Skeletal muscle tissue (tissue), 4 donors: Measurements from ENCODE around the gene KLHL18. TPM values are rescaled to one million over a fixed set of nuclear protein-coding genes. Genes with fewer than 3 reads are reported as not detected.
"Not testable (repeated sequence)": the region's sequence is repeated elsewhere in the genome, so short reads cannot be mapped to it uniquely, and the experiment has no call there.

Experiments used
- H3K27ac ChIP-seq: one replicate; pipeline ENCODE4 v1.7.0; 2013; ENCODE audit warnings: mild to moderate bottlenecking, low read depth, low read length, inconsistent platforms
- H3K27me3 ChIP-seq, 3 donors: one replicate each; pipeline ENCODE4 v1.7.0; 2013; ENCODE audit warnings: low read length in 3 of 3; ENCODE audit not compliant: control insufficient read depth in 3 of 3, insufficient read depth in 3 of 3
- H3K36me3 ChIP-seq, 3 donors: one replicate each; pipeline ENCODE4 v1.7.0; 2013; ENCODE audit warnings: low read length in 3 of 3; ENCODE audit not compliant: control insufficient read depth in 3 of 3, insufficient read depth in 3 of 3
- H3K4me1 ChIP-seq, 3 donors: one replicate each; pipeline ENCODE4 v1.7.0; 2013; ENCODE audit warnings: low read length in 3 of 3, mild to moderate bottlenecking in 3 of 3; ENCODE audit not compliant: control insufficient read depth in 3 of 3, insufficient read depth in 3 of 3
- H3K4me3 ChIP-seq, 3 donors: one replicate each; pipeline ENCODE4 v1.7.0; 2013; ENCODE audit warnings: low read length in 3 of 3
- H3K9ac ChIP-seq, 3 donors: one replicate each; pipeline ENCODE4 v1.7.0; 2013; ENCODE audit warnings: low read length in 3 of 3, mild to moderate bottlenecking in 3 of 3, moderate library complexity in 2 of 3, low read depth in 1 of 3
- H3K9me3 ChIP-seq, 3 donors: one replicate each; pipeline ENCODE4 v1.7.0; 2013; ENCODE audit warnings: low read length in 3 of 3; ENCODE audit not compliant: control insufficient read depth in 3 of 3
- total RNA-seq: library from RNA; depleted of rRNA; stranded (reverse); fragments of >200 nt; gene quantifications from one replicate; pipeline ENCODE4 v1.2.3, GENCODE V29; 2014
- donor health status: Osteomylitis.

The KLHL18 gene
- total RNA-seq, 1 donor from 2014 or later: 11.5 TPM

DNA sequence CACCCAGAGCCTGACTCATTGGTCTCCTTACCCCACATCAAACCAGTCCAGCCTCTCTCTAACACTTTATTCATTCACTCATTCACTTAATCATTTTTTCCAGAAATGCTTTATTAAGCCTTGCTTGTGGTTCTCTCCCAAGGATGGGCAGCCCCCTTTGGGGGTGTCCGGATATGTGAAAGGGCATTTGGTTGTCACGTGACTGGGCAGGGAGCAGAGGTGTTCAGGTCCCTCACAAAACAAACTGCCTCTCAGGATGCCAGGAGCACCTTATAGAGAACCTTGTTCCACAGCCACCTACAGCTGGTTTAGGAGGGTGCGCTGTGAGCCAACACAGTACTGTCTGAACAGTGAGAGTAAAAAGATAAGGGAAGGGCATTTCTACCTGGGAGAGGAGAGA lies 72.3 kb downstream of the KLHL18 start:
- Histone ChIP-seq H3K4me1 (no peaks in the 10 kb centered on the region), H3K4me3 (no peak overlapping the region), H3K27me3 (no peaks in the 10 kb centered on the region), H3K9ac (no peak overlapping the region), H3K9me3 (peaks cover 0 to 4% (median 3%) of the 10 kb centered on the region in 3 donors), H3K27ac (no peak overlapping the region), H3K36me3 (no peaks in the 10 kb centered on the region)

GRCh38 chr3:47356201-47356600 lies 73.5 kb downstream of the KLHL18 start:
- Histone ChIP-seq H3K27ac (no peak overlapping the region), H3K4me3 (no peak overlapping the region), H3K9ac (no peak overlapping the region), H3K36me3 (no peaks in the 10 kb centered on the region), H3K9me3 (peaks cover 0 to 4% (median 3%) of the 10 kb centered on the region in 3 donors), H3K4me1 (no peaks in the 10 kb centered on the region), H3K27me3 (no peaks in the 10 kb centered on the region)

- no peak overlapping the region for H3K27ac ChIP-seq
- no peak overlapping the region for H3K9ac ChIP-seq
- no peak overlapping the region for H3K4me3 ChIP-seq
- H3K27me3 ChIP-seq: no peaks in the 10 kb centered on the region
- peaks cover 0 to 4% (median 3%) of the 10 kb centered on the region in 3 donors for H3K9me3 ChIP-seq
- H3K4me1 ChIP-seq: no peaks in the 10 kb centered on the region
- H3K36me3 ChIP-seq: no peaks in the 10 kb centered on the region
Measured at GRCh38 chr3:47359323-47359722, 76.6 kb downstream of the KLHL18 start.

DNA sequence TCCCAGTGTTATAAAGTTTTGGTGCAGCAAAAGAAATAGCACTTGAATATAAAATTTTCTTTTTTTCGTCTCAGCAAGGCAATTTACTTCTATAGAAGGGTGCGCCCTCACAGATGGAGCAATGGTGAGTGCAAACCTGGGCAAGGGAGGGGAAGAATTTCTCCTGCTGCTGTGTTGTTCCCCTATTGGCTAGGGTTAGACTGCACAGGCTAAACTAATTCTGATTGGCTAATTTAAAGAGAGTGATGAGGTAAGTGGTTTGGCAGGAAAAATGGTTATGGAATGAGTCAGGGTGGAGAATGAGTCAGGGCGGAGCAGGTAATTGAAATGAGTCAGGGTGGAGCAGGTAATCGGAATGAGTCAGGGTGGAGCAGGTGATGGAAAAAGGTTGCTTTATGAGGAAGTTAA lies 77.4 kb downstream of the KLHL18 start:
- H3K27me3 ChIP-seq, H3K9me3 ChIP-seq, H3K4me3 ChIP-seq, H3K27ac ChIP-seq, H3K4me1 ChIP-seq, H3K36me3 ChIP-seq, H3K9ac ChIP-seq: not testable (repeated sequence)

DNA sequence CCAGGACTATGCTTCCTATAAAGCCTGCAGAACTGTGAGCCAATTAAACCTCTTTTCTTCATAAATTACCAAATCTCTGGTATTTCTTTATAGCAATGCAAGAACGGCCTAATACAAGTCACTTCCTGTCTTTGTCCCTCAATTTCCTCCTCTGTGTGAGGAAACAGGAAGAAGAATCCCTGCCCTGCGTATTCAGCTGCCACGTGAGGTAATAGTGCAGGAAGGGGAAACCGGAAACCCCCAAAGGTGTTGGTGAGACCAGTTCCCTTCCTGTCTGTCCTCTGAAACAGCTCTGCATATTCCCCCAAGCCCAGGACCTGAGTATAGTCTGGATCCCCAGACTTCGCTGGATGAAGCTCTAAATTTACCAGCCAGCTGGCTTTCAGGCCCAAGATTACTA lies 80.0 kb downstream of the KLHL18 start:
- Histone ChIP-seq H3K9me3 (peaks cover 0 to 4% (median 3%) of the 10 kb centered on the region in 3 donors), H3K4me3 (no peak overlapping the region), H3K36me3 (no peaks in the 10 kb centered on the region), H3K27me3 (no peaks in the 10 kb centered on the region), H3K9ac (no peak overlapping the region), H3K4me1 (peaks cover 0 to 7% (median 0%) of the 10 kb centered on the region in 3 donors), H3K27ac (no peak overlapping the region)

DNA sequence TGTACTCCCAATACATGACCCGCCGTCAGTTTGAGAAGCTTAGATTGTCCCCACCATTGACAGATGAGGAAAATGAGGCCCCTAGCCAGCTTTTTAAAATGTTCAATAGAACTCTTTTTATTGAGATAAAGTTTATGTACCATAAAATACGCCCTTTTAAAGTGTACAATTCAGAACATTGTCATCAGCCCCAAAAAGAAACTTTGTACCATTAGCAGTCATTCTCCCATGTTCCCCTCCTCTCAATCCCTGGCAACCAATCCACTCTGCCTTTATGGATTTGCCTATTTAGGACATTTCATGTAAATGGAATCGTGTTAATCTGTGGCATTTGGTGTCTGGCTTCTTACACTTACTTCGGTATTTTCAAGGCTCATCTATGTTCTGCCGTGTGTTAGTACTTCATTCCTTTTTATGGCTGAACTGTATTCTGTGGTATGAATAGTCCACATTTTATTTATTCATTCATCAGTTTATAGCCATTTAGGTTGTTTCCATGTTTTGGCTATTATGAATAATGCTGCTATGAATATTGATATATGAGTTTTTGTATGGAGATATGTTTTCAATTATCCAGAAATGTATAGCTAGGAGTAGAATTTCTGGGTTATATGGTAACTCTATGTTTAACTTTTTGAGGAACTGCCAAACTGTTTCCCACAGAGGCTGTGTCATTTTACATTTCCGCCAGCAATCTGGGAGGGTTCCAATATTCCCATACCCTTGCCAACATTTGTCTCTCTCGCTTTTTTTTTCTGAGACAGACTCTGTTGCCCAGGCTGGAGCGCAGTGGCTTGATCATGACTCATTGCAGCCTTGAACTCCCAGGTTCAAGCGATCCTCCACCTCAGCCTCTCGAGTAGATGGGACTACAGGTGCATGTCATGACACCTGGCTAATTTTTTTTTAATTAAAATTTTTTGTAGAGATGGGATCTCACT lies 82.7 kb downstream of the KLHL18 start:
- Histone ChIP-seq H3K27me3 (no peaks in the 10 kb centered on the region), H3K9ac (no peak overlapping the region), H3K9me3 (no peaks in the 10 kb centered on the region), H3K4me3 (no peak overlapping the region), H3K36me3 (no peaks in the 10 kb centered on the region), H3K4me1 (peaks cover 0 to 7% (median 0%) of the 10 kb centered on the region in 3 donors), H3K27ac (no peak overlapping the region)

GRCh38 chr3:47366833-47367232 lies 84.1 kb downstream of the KLHL18 start:
- Histone ChIP-seq H3K27me3 (peaks cover 0 to 5% (median 3%) of the 10 kb centered on the region in 3 donors), H3K9me3 (no peaks in the 10 kb centered on the region), H3K4me3 (no peak overlapping the region), H3K27ac (no peak overlapping the region), H3K36me3 (no peaks in the 10 kb centered on the region), H3K9ac (no peak overlapping the region), H3K4me1 (peaks cover 0 to 7% (median 0%) of the 10 kb centered on the region in 3 donors)

GRCh38 chr3:47367631-47368030 lies 84.9 kb downstream of the KLHL18 start:
- Histone ChIP-seq H3K9me3 (no peaks in the 10 kb centered on the region), H3K36me3 (no peaks in the 10 kb centered on the region), H3K9ac (no peak overlapping the region), H3K4me1 (peaks cover 0 to 7% (median 0%) of the 10 kb centered on the region in 3 donors), H3K27ac (no peak overlapping the region), H3K4me3 (no peak overlapping the region), H3K27me3 (peaks cover 0 to 5% (median 3%) of the 10 kb centered on the region in 3 donors)

GRCh38 chr3:47370020-47370419 lies 87.3 kb downstream of the KLHL18 start:
- H3K27me3 ChIP-seq, H3K4me3 ChIP-seq, H3K9ac ChIP-seq, H3K9me3 ChIP-seq, H3K4me1 ChIP-seq, H3K36me3 ChIP-seq, H3K27ac ChIP-seq: not testable (repeated sequence)

- Histone ChIP-seq H3K27ac (no peak overlapping the region), H3K9ac (no peak overlapping the region), H3K9me3 (no peaks in the 10 kb centered on the region), H3K36me3 (no peaks in the 10 kb centered on the region), H3K27me3 (peaks cover 0 to 5% (median 3%) of the 10 kb centered on the region in 3 donors), H3K4me1 (no peaks in the 10 kb centered on the region), H3K4me3 (no peak overlapping the region)
Measured at GRCh38 chr3:47370887-47371697, 88.3 kb downstream of the KLHL18 start.
